HG03571 (cell line): ENCODE measurements around the gene POFUT2.
"Not testable (repeated sequence)": the region's sequence is repeated elsewhere in the genome, so short reads cannot be mapped to it uniquely, and the experiment has no call there.

Experiments
- ATAC-seq: cut with Tn5 transposase; IDR thresholded peaks from one replicate; pipeline ENCODE4 v1.9.1; 2021; ENCODE audit not compliant: unreplicated experiment

POFUT2 gene

GRCh38 chr21:45310459-45310858 is 22.8 kb upstream of the POFUT2 start:
- ATAC-seq, result no peak

- ATAC-seq, result no peak
Measured at GRCh38 chr21:45309987-45310381, 22.3 kb upstream of the POFUT2 start.

- no peak for ATAC-seq
Measured at GRCh38 chr21:45309069-45309986, 21.6 kb upstream of the POFUT2 start.

- no peak for ATAC-seq
Measured at GRCh38 chr21:45308194-45309068, 20.7 kb upstream of the POFUT2 start.

GRCh38 chr21:45307597-45308158 is 20.0 kb upstream of the POFUT2 start:
- ATAC-seq, result not testable (repeated sequence)

GRCh38 chr21:45306832-45307571 is 19.3 kb upstream of the POFUT2 start:
- ATAC-seq, result no peak

GRCh38 chr21:45306453-45306831 is 18.7 kb upstream of the POFUT2 start:
- ATAC-seq, result no peak

- no peak for ATAC-seq
Measured at GRCh38 chr21:45305836-45306235, 18.1 kb upstream of the POFUT2 start.

GRCh38 chr21:45304945-45305344 is 17.2 kb upstream of the POFUT2 start:
- ATAC-seq, result no peak

GRCh38 chr21:45304476-45304830 is 16.8 kb upstream of the POFUT2 start:
- no peak for ATAC-seq

GRCh38 chr21:45303751-45304475 is 16.2 kb upstream of the POFUT2 start:
- no peak for ATAC-seq

GRCh38 chr21:45303091-45303615 is 15.5 kb upstream of the POFUT2 start:
- ATAC-seq, result no peak

- ATAC-seq, result no peak
Measured at GRCh38 chr21:45302082-45303061, 14.7 kb upstream of the POFUT2 start.

- ATAC-seq, result no peak
Measured at GRCh38 chr21:45301521-45302081, 13.9 kb upstream of the POFUT2 start.

- ATAC-seq, result no peak
Measured at GRCh38 chr21:45300786-45301520, 13.3 kb upstream of the POFUT2 start.

- ATAC-seq, result no peak
Measured at GRCh38 chr21:45299864-45300785, 12.4 kb upstream of the POFUT2 start.
